Lung (tissue), 12 donors: ENCODE results near the gene CAMK2B. TPM values are rescaled to one million over a fixed set of nuclear protein-coding genes. Genes with fewer than 3 reads are reported as not detected.

Experiments
- ATAC-seq: fragments of 200-7000 bp; cut with Tn5 transposase; one replicate; pipeline ENCODE4 v1.9.1; 2020; ENCODE audit warnings: moderate number of reproducible peaks; ENCODE audit not compliant: insufficient read depth, low FRiP score
- DNase-seq, 3 donors: peaks; one replicate each; pipeline ENCODE4 v3.0.0-alpha.2; 2013 to 2017
- H3K27ac ChIP-seq, 2 donors: one replicate each; pipeline ENCODE4 v1.5.1; 2013; ENCODE audit warnings: mild to moderate bottlenecking in 2 of 2, moderate library complexity in 2 of 2, control low read depth in 1 of 2, inconsistent platforms in 1 of 2, low read depth in 1 of 2, low read length in 1 of 2
- H3K27me3 ChIP-seq, 3 donors: one replicate each; pipeline ENCODE4 v1.5.1; 2013; ENCODE audit warnings: low read length in 2 of 3; ENCODE audit not compliant: control insufficient read depth in 3 of 3, insufficient read depth in 3 of 3
- H3K36me3 ChIP-seq, 4 donors: one replicate each; pipeline ENCODE4 v1.5.1; 2013; ENCODE audit warnings: low read length in 4 of 4, mild to moderate bottlenecking in 1 of 4, moderate library complexity in 1 of 4; ENCODE audit not compliant: control insufficient read depth in 4 of 4, insufficient read depth in 4 of 4
- H3K4me1 ChIP-seq, 5 donors: one replicate each; pipeline ENCODE4 v1.5.1; 2013; ENCODE audit warnings: low read length in 5 of 5, mild to moderate bottlenecking in 2 of 5, moderate library complexity in 1 of 5; ENCODE audit not compliant: control insufficient read depth in 5 of 5, insufficient read depth in 5 of 5
- H3K4me3 ChIP-seq: one replicate; pipeline ENCODE4 v1.5.1; 2013; ENCODE audit warnings: mild to moderate bottlenecking, control low read depth, moderate library complexity
- H3K9ac ChIP-seq, 2 donors: one replicate each; pipeline ENCODE4 v1.5.1; 2013; ENCODE audit warnings: low read length in 2 of 2, control low read depth in 1 of 2; ENCODE audit not compliant: insufficient read depth in 1 of 2
- H3K9me3 ChIP-seq, 4 donors: one replicate each; pipeline ENCODE4 v1.5.1; 2013; ENCODE audit warnings: low read length in 3 of 4, mild to moderate bottlenecking in 1 of 4, moderate library complexity in 1 of 4; ENCODE audit not compliant: control insufficient read depth in 4 of 4, insufficient read depth in 3 of 4
- CTCF ChIP-seq: IDR thresholded peaks from 2 replicates; pipeline ENCODE4 v1.5.1; 2012; ENCODE audit warnings: mild to moderate bottlenecking; ENCODE audit errors: control extremely low read depth, extremely low read depth
- WGBS, 2 donors: extraction: QIAGEN DNeasy Blood & Tissue Kit; methylation state at CpG; one replicate each; pipeline ENCODE4 v1.1.7; 2013; 5-methylcytosine and 5-hydroxymethylcytosine counted together
- polyA plus RNA-seq, 2 donors: library from polyadenylated mRNA; stranded (reverse); fragments of 200-250 nt; gene quantifications; one replicate each; pipeline ENCODE4 v1.2.1, GENCODE V29; 2013
- total RNA-seq, 2 donors: library from RNA; depleted of rRNA in 1 of 2; stranded (reverse); fragments of >200 nt in 1 of 2; gene quantifications; one replicate each; pipeline ENCODE4 v1.2.1, GENCODE V29; 2014 to 2021
- donor health status: control.
- donor health status: control.
- donor health status: Bipolar disorder and iron deficiency.
- donor health status: healthy.
- donor health status: DM: yes; HTN: yes; CAD: no.

The CAMK2B gene
- total and polyA plus RNA-seq, 4 donors: 0.12 to 0.80 (median 0.33) TPM

GRCh38 chr7:44244282-44244681 is 81.1 kb downstream of the CAMK2B start:
- no peaks in the 10 kb centered on the region for H3K4me1 ChIP-seq
- ATAC-seq (no peak), DNase-seq (no peak)
- H3K27ac ChIP-seq: no peak overlapping the region
- H3K27me3 ChIP-seq: no peaks in the 10 kb centered on the region
- 55 to 66% methylated on average over 8 of the region's 8 CpGs for WGBS, 2 donors
- H3K36me3 ChIP-seq: no peaks in the 10 kb centered on the region
- H3K4me3 ChIP-seq: no peak overlapping the region
- TF ChIP-seq CTCF: no peak
- H3K9me3 ChIP-seq: peaks cover 0 to 3% (median 0%) of the 10 kb centered on the region in 4 donors
- no peak overlapping the region for H3K9ac ChIP-seq

GRCh38 chr7:44242091-44242490 is 83.3 kb downstream of the CAMK2B start:
- DNase-seq: no peak
- Histone ChIP-seq H3K36me3 (no peaks in the 10 kb centered on the region), H3K27ac (no peak overlapping the region), H3K27me3 (no peaks in the 10 kb centered on the region), H3K4me1 (no peaks in the 10 kb centered on the region), H3K4me3 (no peak overlapping the region), H3K9ac (no peak overlapping the region), H3K9me3 (peaks cover 0 to 3% (median 0%) of the 10 kb centered on the region in 4 donors)
- TF ChIP-seq CTCF: no peak
- no peak for ATAC-seq
- WGBS, 2 donors: 88 to 96% methylated on average over 9 to 10 of the region's 10 CpGs

GRCh38 chr7:44240983-44241510 is 84.3 kb downstream of the CAMK2B start:
- no peaks in the 10 kb centered on the region for H3K4me1 ChIP-seq
- H3K27me3 ChIP-seq: no peaks in the 10 kb centered on the region
- ATAC-seq: peak; percentile 79
- H3K9me3 ChIP-seq: no peaks in the 10 kb centered on the region
- TF ChIP-seq CTCF: peak; percentile 24
- peak; percentile 83 to 85 (median 83) for DNase-seq
- H3K9ac ChIP-seq: no peak overlapping the region
- no peaks in the 10 kb centered on the region for H3K36me3 ChIP-seq
- no peak overlapping the region for H3K27ac ChIP-seq
- WGBS, 2 donors: 24 to 29% methylated on average over 10 of the region's 10 CpGs
- H3K4me3 ChIP-seq: no peak overlapping the region

GRCh38 chr7:44240376-44240775 is 85.0 kb downstream of the CAMK2B start:
- DNase-seq (no peak), ATAC-seq (no peak)
- TF ChIP-seq CTCF: no peak
- Histone ChIP-seq H3K9me3 (no peaks in the 10 kb centered on the region), H3K9ac (no peak overlapping the region), H3K36me3 (no peaks in the 10 kb centered on the region), H3K27me3 (no peaks in the 10 kb centered on the region), H3K4me1 (no peaks in the 10 kb centered on the region), H3K27ac (no peak overlapping the region), H3K4me3 (no peak overlapping the region)
- 74 to 90% methylated on average over 16 of the region's 16 CpGs for WGBS, 2 donors
